Hindlimb muscle (tissue), 1 donor: ENCODE measurements around the gene KCP. TPM values are rescaled to one million over a fixed set of nuclear protein-coding genes. Genes with fewer than 3 reads are reported as not detected.

ENCODE experiments used
- DNase-seq: peaks from one replicate; pipeline ENCODE4 v3.0.0-alpha.2; 2013
- polyA plus RNA-seq: library from polyadenylated mRNA; unstranded; fragments of 120-200 nt; gene quantifications from one replicate; pipeline ENCODE4 v1.2.1, GENCODE V29; 2013; ENCODE audit not compliant: insufficient read length

KCP gene
- polyA plus RNA-seq, 1 donor = 2.2 TPM

DNA sequence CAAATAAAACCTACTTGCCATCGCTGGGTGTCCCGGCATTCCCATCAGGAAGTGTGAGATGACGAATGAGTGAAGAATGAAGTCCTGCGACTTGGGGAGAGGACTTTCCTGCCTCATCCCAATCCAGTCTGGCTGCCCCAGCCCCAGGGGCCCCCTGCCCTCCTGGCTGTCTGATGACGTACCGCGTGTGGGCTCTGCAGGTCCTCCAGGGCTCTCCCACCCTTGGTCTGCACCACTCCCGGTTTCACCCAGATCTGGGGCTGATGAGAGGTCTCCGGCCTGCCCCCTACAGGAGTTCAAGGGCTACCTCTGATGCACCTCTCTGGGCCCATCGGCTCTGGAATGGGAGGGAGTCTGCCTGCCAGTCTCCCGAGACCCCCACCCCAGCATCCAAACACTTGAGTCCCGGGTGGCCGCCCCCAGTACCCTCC, 38.1 kb downstream of the KCP start:
- DNase-seq = no peak

DNA sequence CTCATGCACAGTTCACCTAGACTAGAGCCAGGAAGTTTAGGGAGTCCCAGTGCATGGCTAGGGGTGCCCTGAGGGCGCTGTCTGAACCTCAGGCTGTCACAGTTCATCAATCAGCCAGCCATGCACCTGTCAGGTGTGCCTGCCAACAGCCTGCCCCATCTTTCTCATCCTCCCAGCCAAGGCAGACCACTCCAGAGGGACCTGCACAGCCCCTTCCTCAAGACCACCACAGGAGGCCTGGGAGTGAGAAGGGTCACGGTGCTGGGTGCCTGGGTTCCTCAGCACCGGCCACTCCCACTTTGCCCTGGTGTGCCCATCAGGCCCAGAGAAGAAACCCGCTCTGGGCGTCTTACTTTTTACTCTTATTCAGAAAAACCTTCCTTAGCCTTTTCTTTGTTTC, 39.5 kb downstream of the KCP start:
- no peak for DNase-seq

DNA sequence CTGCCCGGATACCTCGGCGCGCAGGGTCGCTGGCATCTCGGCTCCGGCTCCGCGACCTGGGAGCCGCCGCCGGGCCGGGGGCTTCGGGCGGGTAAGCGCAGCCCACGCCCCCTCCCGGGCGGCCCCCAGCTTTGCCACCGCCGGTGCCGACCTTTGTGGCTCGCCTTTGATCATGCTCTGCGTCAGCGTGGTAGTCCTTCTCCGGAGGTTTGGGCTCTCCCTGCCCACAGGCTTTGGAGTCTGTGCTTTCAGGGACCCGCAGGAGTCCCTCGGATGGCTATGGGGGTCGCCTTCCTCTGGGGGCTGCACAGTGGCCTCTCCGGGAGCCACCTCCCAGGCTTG, 40.6 kb downstream of the KCP start:
- no peak for DNase-seq

DNA sequence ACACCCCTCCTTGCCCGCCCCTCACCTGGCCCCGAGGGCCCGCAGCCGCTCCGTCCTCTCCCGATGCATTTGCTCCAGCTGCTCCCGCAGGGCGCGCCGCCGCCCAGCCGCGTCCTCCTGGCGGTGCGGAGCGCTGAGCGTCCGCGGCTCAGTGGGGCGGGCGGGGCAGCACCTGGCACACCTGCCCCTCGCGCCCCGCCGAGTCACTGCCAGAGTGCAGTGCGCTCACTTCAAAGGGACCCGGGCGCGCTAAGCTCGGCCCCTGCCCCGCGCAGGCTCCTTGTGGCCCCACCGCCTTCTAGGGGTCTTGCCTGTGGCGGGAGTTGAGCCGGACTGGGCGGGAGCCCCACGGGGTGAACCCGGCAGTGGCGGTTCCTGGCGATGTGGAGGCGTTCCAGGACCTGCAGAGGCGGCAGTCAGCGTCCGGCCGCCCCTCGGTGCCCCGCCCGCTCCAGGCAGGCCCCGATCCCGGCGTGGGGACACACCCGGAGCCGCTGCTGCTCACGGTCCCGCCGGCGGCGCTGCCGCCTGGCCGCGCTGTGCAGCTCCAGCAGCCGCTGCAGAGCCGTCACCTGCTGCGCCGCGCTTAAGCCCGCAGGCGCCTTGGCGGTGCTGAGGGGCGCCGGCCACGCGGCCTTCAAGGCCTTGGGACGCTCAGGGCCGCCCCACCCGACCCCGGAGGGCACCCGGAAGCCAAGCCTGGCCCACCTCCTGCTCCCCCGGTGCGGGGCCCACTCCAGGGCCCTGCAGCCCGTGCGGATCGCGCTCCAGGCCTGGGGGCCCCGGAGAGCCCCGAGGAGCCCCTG, 41.2 kb downstream of the KCP start:
- peak; percentile 67 for DNase-seq

DNA sequence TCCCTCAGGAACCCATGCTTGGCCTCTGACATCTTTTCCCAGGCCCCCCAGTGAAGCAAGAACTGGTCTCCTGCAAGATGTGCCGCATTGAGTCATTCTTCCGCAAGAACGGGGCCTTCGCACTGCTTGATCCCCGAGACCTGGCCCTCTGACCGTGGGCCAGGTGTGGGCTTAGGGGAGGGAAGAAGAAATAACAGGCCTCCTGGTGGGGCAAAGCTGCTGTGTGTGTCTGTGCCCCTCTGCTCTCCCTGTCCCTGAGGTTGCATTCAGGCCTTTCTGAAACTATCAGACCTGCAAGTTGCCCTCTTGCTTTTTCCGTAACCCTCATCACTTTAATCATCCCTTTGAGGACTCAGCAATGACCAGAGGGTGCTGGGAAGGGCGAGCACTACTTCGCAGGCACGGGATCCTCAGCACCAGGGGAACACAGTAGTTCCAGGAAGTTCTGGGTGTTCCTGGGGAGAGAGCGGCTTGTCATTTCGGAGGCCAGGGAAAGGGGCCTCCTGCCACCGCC, 41.8 kb downstream of the KCP start:
- DNase-seq = no peak

DNA sequence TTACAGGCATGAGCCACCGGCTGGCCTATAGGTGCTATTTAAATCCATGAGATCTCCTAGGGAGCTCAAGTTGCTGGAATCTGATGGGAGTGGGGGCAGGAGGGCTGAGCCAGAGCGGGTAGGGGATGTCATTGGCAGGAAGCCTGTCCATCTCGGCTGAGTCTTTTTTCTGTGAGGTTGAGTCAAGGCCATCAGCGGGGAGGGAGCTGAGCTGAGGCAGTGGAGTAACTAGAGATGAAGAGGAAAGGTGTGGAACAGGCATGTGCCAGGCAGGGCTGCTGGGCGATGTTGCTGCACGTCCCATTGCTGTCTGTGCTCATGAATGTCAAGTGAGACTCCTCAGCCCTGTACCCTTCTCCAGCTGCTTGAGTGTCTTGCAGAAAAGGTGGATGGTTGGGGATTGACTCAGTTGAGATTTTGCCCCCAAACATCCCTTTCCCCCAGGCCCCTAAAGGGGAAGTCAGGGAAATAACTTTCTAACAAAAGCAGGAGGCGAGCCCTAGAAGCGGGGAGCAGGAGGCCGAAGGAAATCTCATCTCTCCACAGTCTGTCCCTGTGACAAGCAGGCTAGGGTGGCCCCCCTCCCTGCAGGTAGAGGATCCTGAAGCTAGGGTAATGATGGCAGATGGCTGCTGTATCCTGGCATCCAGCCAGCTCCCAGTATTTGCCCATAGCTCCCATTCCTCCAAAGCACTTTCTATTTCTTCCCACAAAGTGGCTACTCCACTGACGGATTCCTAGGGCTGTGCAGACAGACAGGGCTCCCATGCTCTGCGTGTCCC, 42.5 kb downstream of the KCP start:
- no peak for DNase-seq

GRCh38 chr7:128867241-128867640, 43.3 kb downstream of the KCP start:
- no peak for DNase-seq

DNA sequence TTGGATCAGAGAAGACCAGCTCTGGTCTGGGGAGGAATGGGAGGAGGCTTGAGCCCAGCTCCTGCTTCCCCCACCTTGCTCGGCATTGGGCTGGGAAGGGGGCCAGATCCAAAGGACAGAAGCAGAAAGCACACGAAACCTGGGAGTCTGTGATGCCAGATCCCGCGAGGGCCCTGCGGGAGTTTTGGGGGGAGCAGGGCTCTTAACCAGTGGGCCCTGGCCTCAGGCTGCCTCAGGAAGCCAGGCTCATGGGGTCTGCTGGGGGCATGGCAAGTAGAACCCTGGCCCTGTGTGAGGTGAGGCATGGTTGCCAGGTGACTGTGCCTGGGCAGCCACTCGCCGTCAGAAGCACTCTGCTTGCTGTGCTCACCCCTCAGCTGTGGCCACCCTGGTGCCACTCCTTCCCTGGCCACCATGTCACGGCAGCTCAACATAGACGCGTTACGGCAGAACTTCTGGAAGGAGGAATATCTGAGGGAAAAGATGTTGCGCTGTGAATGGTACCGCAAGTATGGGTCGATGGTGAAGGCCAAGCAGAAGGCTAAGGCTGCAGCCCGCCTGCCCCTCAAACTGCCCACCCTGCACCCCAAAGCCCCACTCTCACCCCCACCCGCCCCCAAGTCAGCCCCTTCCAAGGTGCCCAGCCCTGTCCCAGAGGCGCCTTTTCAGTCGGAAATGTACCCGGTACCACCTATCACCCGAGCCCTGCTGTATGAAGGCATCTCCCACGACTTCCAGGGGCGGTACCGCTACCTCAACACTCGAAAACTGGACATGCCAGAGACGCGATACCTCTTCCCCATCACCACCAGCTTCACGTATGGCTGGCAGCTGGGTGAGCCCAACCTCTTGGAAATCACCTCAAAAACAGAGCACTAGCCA, 44.3 kb downstream of the KCP start:
- DNase-seq = no peak

- DNase-seq = no peak
Observed at GRCh38 chr7:128865303-128865702, 45.2 kb downstream of the KCP start.

- DNase-seq = no peak
Observed at GRCh38 chr7:128863433-128863989, 47.0 kb downstream of the KCP start.

DNA sequence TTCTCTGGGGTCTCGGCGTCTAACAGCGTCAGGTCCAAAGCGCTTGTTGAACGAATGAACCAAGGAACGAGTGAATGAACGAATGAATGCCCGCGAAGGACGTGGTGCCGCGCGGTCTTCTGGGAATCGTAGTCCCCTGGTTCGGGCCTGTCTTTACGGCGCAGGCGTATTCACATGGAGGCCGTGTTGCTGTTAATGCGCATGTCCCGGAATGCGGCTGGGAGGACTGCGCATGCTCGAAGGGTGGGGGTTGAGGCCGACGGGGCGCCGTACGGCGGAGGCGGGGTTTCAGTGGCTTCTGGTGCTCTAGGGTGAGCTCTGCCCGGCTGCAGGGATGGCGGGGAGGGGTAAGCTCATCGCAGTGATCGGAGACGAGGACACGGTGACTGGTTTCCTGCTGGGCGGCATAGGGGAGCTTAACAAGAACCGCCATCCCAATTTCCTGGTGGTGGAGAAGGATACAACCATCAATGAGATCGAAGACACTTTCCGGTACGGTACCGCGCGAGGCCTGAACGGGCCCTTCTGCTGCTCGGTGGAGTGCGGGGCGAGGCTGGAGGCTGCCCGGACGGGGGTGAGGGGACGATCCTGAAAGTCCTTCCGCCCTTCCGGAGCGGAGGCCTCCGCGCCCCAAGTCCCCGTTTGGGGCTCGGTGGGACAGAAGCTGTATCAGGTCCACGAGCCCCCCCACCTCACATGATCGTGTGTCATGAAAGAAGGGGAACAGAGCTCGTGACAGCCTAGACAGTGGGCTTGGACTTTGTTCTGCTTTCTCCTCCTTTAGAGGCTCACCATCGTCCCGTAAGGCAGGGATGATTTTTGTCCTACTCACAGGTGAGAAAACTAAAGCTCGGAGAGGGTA, 47.7 kb downstream of the KCP start, which contains the start of gene ATP6V1F:
Gene ATP6V1F (plus strand): TSS at position 286 of the 862 bp plus-strand sequence. CDS start 49 bp downstream, at position 335.
- peak; percentile 99 for DNase-seq

GRCh38 chr7:128861957-128862570, 48.4 kb downstream of the KCP start:
- no peak for DNase-seq

GRCh38 chr7:128860158-128861073, 50.1 kb downstream of the KCP start:
- peak; percentile 54 for DNase-seq

DNA sequence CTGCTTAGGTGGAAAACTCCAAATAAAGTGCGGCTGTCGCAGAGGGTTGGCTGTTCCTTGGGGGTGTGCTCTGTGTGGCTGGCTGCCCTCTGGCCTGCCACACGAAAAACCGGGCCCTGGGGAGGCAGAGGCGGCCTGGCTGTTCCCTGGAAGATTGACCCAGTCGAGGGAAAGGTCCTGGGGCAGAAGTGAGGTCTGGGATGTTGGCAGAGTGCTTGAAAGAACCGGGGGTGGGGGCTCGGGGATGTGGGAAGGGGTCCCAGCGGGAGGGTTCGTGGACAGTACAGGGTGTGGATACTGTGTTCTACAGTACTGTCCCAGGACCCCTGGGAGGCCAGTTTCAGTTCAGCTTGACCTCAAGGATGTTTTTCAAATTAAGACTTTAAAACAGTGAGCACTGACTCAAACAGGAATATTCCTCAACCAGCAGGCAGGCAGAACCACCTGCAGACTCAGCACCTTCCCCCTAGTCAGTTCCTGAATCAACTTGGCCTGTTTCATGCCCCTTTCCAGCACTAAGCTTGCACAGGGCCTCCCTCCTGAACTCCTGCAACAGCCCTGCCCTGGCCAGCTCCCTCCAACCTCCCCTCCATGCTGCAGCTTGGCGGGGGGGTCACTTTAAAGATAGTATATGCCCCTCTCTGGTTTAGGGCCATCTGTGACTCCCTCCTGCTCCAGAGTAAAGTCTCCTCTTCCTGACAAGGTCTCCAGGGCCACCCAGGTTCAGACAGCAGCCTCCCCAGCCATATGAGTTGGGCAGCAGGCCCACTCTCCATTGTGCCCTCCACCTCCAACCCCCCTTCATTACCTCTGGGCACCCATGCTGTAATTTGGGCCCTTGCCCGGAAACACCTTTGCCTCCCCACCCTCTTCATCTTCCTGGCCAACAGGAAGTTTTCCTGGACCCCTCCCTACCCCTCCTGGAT, 51.0 kb downstream of the KCP start:
- DNase-seq = no peak

GRCh38 chr7:128858380-128859231, 51.9 kb downstream of the KCP start:
- DNase-seq = no peak

GRCh38 chr7:128856001-128856718, 54.3 kb downstream of the KCP start:
- no peak for DNase-seq

DNA sequence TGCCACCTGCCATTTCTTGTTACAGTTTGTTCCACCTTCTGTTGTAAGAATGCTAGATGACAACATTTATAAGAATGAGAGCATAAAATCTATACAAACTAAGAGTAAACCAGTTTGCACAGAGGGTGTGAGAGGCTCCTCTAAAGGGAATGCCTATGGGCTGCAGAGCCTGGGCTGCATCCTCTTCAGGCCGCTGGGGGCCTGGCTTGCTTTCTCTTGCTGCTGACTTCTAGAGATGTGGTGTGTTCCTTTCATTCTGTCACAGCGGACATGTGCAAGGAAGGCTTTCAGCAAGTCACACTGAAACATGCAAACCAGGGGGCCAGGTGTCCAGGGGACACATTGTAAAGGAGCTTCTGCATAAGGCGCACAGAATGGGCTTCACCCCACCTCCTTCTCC, 55.0 kb downstream of the KCP start:
- DNase-seq = no peak
